NCI-H774 (cell line): ENCODE data around the gene ZDHHC18.
"Not testable (repeated sequence)": the region's sequence is repeated elsewhere in the genome, so short reads cannot be mapped to it uniquely, and the experiment has no call there.

Source experiments
- DNase-seq: peaks from one replicate; lab custom pipeline; 2025; lab: John Stamatoyannopoulos, UW

Gene ZDHHC18

GRCh38 chr1:26858891-26859640, 32.6 kb downstream of the ZDHHC18 start:
- DNase-seq: no peak

- no peak for DNase-seq
Observed at GRCh38 chr1:26861286-26861701, 34.8 kb downstream of the ZDHHC18 start.

- DNase-seq: no peak
Observed at GRCh38 chr1:26861889-26862378, 35.4 kb downstream of the ZDHHC18 start.

- DNase-seq: peak; percentile 72
Observed at GRCh38 chr1:26862781-26863684, 36.5 kb downstream of the ZDHHC18 start, which contains the start of gene SFN. SFN (plus strand) TSS chr1:26863149; CDS start chr1:26863213, 64 bp downstream.

GRCh38 chr1:26863685-26864077, 37.2 kb downstream of the ZDHHC18 start:
- no peak for DNase-seq

- peak; percentile 91 for DNase-seq
Observed at GRCh38 chr1:26864610-26865480, 38.4 kb downstream of the ZDHHC18 start.

- not testable (repeated sequence) for DNase-seq
Observed at GRCh38 chr1:26873097-26873496, 46.6 kb downstream of the ZDHHC18 start.

- DNase-seq: no peak
Observed at GRCh38 chr1:26874896-26875295, 48.4 kb downstream of the ZDHHC18 start.

- DNase-seq: no peak
Observed at GRCh38 chr1:26877326-26877725, 50.8 kb downstream of the ZDHHC18 start.

GRCh38 chr1:26879793-26880192, 53.3 kb downstream of the ZDHHC18 start:
- no peak for DNase-seq

GRCh38 chr1:26881611-26882010, 55.1 kb downstream of the ZDHHC18 start:
- DNase-seq: not testable (repeated sequence)

- DNase-seq: no peak
Observed at GRCh38 chr1:26882696-26883463, 56.4 kb downstream of the ZDHHC18 start.

- no peak for DNase-seq
Observed at GRCh38 chr1:26887125-26887524, 60.6 kb downstream of the ZDHHC18 start.

GRCh38 chr1:26888231-26888630, 61.7 kb downstream of the ZDHHC18 start:
- no peak for DNase-seq

GRCh38 chr1:26889551-26890466, 63.3 kb downstream of the ZDHHC18 start, which contains the start of gene GPN2:
GPN2 (minus strand) TSS chr1:26890283; CDS start chr1:26890096, 187 bp downstream.
- peak; percentile 27 for DNase-seq

GRCh38 chr1:26890467-26890796, 63.9 kb downstream of the ZDHHC18 start:
- DNase-seq: no peak

GRCh38 chr1:26894263-26894662, 67.8 kb downstream of the ZDHHC18 start:
- DNase-seq: no peak

GRCh38 chr1:26897351-26897750, 70.9 kb downstream of the ZDHHC18 start:
- DNase-seq: no peak

- DNase-seq: peak; percentile 68
Observed at GRCh38 chr1:26900001-26900814, 73.7 kb downstream of the ZDHHC18 start, which contains the start of gene GPATCH3. GPATCH3 (minus strand) TSS chr1:26900467; CDS start chr1:26900442, 25 bp downstream.
